HG02798 (cell line): ENCODE data around the gene TEX29.

Source experiments
- ATAC-seq: cut with Tn5 transposase; IDR thresholded peaks from one replicate; pipeline ENCODE4 v1.9.1; 2021; ENCODE audit warnings: mild to moderate bottlenecking; ENCODE audit not compliant: unreplicated experiment, poor library complexity

Gene TEX29

GRCh38 chr13:111388851-111389500 lies 68.5 kb downstream of the TEX29 start:
- ATAC-seq, result no peak

DNA sequence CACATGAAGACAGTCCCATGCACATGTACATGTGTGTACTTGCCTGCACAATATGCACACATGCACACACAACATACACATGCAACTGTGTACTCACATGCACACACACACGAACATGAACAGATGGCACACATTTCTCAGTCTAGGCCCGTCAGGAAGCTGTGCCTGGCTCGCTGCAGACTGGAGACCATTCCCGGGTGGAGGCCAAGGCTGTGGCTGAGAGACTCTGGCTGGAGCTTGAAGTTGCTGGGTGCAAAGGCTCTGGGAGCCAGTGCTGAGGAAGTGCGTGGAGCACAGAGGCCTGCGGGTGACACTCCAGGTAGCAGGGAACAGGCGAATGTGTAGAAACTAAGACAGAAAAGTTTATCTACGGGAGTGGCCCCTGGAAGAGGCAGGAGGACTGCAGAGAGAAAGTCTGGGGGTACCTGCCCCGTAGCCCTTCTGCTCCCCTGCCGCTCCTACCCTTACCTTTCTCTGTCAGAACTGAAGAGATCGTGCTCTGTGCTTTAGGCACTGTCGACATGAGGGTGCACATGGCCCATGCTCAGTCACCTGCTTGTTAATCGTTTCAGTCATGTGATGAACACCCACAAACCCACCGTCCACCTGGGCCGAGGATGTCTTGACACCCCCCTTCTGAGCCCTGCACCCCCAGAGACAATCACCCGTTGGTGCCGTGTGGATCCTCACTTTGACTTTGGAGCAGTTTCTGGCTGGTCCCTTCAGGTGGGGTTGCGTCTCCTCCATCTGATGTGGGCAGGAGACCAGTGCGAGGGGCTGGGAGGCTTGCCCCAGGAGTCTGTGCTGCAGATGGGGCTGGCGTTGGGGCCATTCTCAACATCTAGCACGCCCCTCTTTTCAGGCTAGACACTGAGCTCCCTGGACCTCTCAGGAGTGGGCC lies 69.4 kb downstream of the TEX29 start:
- no peak for ATAC-seq

DNA sequence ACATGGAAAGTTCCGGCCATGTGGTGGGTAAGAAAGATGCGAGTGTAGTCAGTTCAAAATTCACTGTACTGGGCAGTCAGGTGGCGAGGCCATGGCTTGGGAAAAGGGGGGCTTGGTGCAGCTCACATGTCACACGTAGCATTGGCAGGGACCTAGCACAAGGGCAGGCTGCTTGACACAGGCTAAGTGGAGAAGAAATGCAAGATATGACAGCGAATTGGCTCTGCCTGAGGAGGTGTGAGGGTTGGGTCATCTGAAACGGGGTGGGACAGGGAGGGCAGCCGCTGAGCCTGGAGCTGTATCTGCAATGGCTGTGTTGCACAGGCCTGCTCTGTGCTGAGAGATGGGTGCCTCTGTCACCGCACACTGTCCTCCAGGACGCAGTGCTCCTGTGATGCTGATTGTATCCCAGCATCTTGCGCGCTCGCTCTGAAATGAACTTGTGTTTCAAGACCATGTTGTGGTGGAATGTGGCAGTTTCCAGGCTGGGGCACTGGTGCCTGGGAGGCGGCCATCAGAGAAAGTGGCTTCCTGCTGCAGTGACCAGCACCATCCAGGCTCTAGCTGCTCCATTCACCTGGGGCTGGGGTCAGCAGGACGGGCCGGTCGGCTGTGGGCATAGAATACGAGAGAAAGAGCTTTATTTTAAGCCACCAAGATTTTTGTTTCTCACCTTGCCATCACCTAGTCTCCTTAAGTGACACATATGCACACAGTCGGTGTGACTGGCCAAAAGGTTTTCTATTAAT lies 70.3 kb downstream of the TEX29 start:
- no peak for ATAC-seq

DNA sequence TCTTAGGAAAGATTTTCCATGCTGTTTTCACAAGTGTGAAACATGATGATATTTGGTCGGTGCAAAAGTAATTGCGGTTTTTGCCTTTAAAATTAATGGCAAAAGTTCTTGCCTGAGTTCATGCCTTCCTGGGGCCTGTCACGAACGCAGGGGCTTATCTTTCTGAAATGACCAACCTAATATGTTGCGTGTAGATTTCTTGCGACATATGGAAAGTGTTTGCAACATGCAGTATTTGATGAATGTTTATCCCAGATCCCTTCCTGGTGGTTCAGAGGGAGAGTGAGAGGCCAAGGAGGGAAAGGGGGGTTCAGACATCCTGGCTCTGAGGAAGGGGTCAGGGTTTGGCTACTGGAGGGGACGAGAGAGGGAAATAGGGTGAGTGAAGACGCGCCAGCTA lies 72.0 kb downstream of the TEX29 start:
- ATAC-seq, result no peak

DNA sequence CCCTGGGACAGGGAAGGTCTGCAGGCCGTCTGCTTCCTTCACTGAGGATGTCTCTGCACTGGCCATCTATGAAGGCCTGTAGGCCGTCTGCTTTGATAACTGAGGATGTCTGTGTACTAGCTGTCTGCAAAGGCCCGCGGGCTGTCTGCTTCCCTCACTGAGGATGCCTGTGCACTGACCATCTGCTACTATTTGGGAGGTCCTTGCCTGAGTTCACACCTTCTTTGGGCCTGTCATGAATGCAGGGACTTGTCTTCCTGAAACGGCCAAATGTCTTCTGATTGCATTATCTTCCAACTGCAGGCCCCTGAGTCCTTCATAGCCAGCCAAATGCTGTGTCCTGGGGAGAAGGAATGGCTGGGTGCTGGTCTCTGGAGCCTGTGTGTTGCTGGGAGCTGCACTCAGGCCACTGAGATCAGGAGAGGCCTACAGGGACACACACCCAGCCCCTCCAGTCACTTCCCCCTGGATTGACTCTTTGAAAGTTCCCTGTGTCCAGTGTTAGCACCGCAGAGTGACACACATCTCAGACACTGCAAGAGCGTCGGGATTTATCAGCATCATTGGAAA lies 72.9 kb downstream of the TEX29 start:
- ATAC-seq, result no peak
